PC-3 (cell line): ENCODE results near the gene HLA-A.

Experiments used
- EZH2 ChIP-seq: fragments of 300-600 bp; sonication (generic); IDR thresholded peaks from one replicate; pipeline ENCODE4 v1.6.1; 2017; ENCODE audit warnings: antibody characterized with exemption, mild to moderate bottlenecking, low read length; ENCODE audit not compliant: unreplicated experiment
- EZH2phosphoT487 ChIP-seq: fragments of 300-600 bp; sonication (generic); IDR thresholded peaks from 2 replicates; pipeline ENCODE4 v1.6.1; 2018; ENCODE audit warnings: mild to moderate bottlenecking, antibody characterized with exemption, low read length, borderline replicate concordance
- TF ChIP-seq, protein P1 (sequence below): fragments of 300-600 bp; sonication (generic); conservative IDR thresholded peaks from 2 replicates; pipeline ENCODE4 v1.5.1; 2017; ENCODE audit warnings: antibody characterized with exemption, low read depth, mild to moderate bottlenecking, low read length

- TF ChIP-seq EZH2phosphoT487, result no peak
- TF ChIP-seq, protein P1, sequence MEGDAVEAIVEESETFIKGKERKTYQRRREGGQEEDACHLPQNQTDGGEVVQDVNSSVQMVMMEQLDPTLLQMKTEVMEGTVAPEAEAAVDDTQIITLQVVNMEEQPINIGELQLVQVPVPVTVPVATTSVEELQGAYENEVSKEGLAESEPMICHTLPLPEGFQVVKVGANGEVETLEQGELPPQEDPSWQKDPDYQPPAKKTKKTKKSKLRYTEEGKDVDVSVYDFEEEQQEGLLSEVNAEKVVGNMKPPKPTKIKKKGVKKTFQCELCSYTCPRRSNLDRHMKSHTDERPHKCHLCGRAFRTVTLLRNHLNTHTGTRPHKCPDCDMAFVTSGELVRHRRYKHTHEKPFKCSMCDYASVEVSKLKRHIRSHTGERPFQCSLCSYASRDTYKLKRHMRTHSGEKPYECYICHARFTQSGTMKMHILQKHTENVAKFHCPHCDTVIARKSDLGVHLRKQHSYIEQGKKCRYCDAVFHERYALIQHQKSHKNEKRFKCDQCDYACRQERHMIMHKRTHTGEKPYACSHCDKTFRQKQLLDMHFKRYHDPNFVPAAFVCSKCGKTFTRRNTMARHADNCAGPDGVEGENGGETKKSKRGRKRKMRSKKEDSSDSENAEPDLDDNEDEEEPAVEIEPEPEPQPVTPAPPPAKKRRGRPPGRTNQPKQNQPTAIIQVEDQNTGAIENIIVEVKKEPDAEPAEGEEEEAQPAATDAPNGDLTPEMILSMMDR, result no peak
- TF ChIP-seq EZH2, result no peak
Measured at GRCh38 chr6:29984992-29985391, 42.7 kb downstream of the HLA-A start.
